ENCODE measurements around the gene PRKAR2B.
"Not testable (repeated sequence)": the region's sequence is repeated elsewhere in the genome, so short reads cannot be mapped to it uniquely, and the experiment has no call there.

The PRKAR2B gene

DNA sequence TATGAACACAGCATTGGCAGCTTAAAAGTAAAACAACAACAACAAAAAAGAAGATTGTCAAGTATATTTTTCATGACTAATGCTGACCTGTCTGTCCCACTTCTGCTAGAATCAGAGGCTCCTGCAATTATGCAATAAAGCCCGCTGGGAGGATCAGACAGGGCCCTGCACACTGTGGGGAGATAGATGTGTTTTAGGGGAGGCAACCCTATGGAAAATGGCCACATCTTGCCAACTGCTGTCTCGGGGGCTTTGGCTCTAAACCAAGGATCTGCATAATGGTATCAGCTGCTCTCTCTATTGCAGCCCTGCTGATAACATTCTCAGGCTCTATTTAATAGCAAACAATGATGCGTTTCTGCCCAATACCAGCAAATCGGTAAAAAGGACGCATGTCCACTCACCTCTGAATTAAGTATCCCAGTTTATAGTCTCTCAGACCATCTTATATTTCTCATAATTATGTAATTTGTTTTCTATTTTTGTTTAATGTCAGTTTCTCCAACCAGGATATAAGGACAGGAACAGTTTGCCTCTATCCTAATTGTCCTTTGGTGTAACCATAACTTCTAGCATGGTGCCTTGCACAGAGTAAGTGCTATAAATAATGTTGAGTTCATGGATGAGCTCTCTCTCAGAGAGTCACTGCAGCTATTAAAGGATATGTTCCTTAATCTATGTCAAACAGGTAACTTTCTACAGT, 15.3 kb upstream of the PRKAR2B start:
- no peak for DNase-seq

DNA sequence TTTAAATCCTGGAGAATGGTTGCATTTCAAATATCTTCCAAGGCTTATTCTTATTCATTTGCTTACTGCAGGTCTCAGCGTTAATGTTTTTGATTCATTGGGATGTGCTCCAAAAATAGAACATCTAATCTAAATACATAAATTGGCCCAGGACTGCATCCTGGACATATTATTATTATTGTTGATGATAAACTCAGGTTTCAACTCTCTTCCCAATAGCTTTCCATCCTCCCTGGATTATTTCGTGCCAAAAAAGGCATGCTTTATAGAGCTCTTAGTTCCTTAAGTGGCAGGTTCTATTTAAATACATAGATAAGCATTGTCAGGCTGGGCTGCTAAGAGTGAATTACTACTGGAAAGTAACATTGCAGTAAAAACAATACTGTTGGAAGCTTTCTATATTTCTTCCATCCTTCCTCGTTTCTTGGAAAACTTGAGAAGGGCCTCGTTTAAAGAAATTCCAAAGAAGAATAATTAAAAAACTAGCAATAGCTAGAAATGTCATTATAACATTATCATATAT, 14.7 kb upstream of the PRKAR2B start:
- no peak for DNase-seq

DNA sequence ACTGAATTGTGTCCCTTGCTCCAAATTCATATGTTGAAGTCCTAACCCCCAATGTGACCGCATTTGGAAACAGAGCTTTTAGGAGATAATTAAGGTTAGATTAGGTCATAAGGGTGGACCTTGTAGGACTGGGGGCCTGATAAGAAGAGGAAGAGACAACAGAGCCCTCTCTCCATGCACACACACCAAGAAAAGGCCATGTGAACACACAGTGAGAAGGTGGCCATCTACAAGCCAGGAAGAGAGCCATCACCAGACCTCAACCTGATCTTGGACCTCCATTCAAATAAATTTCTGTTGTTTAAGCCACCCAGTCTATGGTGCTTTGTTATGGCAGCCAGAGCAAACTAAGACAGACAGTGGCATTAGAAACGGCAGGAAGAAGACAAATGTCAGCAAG, 12.5 kb upstream of the PRKAR2B start:
- no peak for DNase-seq

DNA sequence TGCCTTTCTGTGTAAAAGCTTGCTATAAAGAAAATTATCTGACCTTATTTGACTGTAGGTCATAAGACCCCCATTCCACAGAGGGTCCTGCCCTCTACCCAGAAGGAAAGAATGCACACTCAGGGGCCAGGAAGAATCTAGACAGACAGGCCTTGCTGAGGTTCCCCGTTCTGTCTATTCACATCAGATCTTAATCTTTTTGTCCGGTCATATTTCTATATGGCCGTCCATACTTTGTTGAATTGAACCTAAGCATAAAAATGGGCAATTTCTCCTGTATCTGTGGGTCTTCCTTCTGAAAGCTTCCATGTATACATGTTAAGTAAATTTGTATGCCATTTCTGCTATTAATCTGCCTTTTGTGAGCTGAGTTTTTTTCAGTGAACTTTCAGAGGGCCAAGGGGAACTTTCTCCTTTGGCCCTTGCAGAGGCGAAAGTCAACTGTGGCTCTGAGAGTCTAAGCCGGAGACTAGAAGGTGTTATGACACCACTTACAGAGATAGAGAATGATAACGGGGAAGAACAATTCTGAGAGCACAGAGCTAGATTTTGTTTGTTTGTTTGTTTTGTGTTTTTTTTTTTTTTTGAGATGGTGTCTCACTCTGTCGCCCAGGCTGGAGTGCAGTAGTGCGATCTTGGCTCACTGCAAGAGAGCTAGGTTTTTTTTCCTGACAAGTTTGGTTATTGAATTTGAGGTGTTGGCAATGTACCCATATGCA, 11.6 kb upstream of the PRKAR2B start:
- no peak for DNase-seq

DNA sequence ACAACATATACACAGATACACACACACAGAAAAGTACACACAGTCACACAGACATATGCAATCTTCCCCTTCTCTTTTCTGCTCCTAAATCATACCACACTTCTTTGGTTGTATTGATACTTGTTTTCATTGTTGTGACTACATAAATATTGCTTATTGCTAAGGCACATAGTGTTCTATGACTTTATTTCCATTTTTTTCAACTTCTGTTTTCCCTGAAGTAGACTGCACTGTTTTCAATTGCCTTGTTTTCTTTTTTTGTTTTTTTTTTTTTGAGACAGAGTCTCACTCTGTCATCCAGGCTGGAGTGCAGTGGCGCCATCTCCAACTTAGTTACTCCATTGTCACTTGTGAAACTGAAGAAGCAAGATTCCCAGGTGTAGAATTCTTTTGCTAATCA, 10.0 kb upstream of the PRKAR2B start:
- DNase-seq, result no peak

DNA sequence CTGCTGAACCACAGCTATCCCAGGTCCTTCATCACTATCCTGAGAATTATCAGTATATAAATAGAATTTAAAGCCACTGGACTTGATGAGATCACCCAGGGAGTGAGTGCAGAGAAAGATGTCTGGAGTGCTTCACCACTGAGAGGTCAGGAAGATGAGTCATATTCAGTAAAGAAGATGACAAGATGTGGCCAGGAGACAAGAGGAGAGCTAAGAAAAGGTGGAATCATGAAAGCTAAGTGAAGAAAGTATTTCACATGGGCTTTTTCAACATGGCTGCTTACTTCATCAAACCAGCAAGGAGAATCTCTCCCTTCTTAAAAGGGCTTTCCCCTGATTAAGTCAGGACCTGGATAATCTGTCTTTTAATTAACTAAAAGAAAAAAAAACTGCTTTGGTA, 9.1 kb upstream of the PRKAR2B start:
- DNase-seq, result no peak

DNA sequence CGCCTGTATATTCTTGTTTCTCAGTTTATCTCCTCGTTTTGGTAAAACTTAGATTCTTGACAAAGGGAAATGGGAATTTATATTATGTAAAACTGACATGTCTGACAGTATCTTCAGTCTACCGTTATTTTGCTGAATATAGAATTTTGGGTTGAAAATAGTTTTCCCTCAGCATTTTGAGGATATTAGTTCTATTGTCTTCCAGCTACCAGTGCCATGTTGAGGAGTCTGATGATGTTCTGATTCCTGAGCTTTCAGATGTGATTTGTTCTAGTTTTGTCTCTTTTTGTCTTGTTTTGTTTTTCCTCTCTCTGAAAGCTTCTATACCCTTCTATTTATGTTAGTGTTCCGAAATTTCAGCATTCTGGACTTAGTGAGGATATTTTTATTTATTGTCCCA, 8.0 kb upstream of the PRKAR2B start:
- DNase-seq, result no peak

DNA sequence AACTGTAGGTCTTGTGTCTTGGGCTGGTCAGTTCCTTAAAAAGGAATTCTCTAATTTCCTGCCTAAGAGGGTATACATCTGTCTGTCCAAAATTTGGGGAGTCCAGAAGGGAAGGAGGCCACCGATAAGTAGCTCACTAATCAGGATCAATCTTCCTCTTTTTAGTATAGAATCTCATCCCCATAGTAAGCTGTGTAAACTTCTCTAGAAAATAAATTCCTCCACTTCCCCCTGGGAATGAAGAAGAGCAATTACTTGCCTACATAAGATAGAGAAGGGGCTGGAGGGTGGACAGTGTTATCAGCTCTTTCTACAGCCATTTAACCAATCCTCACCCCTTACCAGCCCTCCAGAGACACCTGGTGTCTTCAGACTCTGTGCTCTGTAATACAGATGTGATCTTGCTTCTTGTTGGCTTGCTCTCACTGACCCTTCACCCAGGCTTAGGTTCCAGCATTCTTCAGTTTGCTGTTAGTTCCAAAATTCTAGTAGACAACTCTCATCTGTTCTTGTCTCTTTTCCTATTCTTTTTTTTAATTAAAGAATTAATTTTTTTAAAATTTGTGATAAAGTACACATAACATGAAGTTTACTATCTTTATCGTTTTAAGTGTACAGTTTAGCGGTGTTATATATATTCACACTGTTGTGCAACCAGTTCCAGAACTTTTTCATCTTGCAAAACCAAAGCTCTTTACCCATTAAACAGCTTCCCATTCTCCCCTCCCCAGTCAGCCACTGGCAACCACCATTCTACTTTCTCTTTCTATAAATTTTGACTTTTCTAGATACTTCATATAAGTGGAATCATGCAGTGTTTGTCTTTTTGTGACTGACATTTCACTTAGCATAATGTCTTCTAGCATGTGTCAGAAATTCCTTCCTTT, 6.5 kb upstream of the PRKAR2B start:
- no peak for DNase-seq

DNA sequence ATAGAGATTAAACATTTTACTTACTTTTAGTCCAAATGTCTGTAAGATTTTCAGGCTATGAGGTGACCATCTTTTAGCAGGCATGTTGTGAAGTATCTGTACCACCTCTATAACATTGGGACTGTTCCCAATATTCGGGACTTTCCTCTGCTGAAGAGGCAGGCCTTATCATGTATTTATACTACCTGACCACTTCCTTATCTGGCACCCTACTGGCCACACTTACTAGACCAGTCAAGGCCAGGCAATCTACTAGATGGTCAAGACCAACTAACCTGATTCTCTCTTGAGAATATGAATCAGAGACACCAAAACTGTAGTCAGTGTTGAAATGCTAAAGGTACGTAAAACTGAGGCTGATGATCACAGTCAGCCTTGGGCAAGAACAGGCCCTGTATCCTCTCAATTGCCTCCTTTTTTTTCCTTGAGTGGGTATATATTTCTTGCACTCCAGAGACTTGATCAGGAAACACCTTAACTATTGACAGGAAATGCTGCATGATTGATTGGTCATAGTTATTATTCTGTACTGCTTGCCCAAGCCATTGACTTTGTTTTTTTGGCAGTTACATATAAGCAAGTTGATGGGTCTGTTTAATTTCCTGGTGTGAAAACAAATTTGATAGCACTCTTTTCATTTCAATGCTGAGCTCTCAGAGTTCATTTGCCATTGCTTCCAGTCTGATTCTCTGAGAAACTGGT, 5.2 kb upstream of the PRKAR2B start:
- DNase-seq, result no peak

DNA sequence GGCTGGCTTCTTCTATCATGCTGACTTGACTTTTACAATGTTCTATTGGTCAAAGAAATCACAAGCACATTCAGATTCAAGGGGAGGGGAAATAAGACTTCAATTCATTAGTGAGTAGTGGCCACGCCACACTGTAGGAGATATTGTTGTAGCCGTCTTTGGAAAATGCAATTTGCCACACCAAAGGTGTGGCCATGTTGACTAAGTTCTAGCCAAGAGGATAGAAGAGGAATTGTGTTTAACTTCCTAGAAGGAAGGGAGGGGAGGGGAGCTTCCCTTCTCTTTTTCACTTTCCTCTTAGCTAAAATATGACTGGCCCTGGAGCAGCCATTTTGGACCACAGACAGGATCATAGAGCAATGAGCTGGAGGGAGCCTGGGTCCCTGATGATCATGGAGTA, 3.4 kb upstream of the PRKAR2B start:
- DNase-seq, result no peak

DNA sequence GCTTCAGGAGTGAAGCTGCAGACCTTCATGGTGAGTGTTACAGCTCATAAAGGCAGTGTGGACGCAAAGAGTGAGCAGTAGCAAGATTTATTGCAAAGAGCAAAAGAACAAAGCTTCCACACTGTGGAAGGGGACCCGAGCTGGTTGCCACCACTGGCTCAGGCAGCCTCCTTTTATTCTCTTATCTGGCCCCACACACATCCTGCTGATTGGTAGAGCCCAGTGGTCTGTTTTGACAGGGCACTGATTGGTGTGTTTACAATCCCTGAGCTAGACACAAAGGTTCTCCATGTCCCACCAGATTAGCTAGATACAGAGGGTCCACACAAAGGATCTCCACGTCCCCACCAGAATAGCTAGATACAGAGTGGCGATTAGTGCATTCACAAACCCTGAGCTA, 2.7 kb upstream of the PRKAR2B start:
- DNase-seq, result not testable (repeated sequence)

DNA sequence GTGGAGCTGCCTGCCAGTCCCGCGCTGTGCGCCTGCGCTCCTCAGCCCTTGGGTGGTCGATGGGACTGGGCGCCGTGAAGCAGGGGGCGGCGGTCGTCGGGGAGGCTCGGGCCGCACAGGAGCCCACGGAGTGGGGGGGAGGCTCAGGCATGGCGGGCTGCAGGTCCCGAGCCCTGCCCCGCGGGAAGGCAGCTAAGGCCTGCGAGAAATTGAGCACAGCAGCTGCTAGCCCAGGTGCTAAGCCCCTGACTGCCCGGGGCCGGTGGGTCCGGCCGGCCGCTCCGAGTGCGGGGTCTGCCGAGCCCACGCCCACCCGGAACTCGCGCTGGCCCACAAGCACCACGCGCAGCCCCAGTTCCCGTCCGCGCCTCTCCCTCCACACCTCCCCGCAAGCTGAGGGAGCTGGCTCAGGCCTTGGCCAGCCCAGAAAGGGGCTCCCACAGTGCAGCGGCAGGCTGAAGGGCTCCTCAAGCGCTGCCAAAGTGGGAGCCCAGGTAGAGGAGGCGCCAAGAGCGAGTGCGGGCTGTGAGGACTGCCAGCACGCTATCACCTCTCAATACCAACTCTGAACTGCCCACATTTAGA, 2.1 kb upstream of the PRKAR2B start:
- not testable (repeated sequence) for DNase-seq

DNA sequence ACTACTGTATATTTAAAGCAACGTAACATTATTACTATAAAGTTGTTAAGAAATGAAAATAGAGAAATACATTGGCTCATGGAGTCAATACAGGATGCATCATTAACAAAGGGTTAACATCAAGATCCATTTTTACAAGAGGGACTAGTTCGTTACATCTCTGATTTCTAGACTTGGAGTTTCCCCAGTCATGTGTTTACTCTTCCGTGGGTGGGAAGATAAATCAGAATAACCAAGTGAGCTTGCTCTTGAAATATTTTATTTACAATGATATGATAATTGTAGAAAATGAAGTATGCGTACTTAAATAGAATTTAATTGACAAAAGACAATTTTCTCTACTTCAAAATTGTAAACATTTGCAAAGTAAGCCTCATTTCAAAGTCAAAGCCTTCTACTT, 1.0 kb upstream of the PRKAR2B start:
- DNase-seq, result no peak

DNA sequence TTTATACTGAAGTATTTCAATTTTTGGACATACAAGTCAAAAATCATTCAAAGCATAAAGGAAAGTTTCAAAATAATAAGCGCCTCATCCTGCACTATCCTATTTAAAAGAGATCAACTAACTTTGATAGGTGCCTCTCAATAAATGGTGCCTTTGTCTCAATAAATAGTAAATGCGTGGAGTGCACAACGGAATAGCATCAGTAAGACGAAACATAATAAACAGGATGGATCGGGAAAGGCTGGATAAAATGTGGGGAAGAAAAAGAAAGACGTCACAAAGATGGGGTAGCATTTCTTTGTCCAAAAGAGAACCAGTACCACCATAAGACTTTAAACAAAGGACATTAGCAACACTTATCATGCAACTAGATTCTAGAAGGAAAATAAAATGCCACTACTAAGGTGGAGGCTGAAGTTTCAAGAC, 571 bp upstream of the PRKAR2B start:
- DNase-seq, result no peak

DNA sequence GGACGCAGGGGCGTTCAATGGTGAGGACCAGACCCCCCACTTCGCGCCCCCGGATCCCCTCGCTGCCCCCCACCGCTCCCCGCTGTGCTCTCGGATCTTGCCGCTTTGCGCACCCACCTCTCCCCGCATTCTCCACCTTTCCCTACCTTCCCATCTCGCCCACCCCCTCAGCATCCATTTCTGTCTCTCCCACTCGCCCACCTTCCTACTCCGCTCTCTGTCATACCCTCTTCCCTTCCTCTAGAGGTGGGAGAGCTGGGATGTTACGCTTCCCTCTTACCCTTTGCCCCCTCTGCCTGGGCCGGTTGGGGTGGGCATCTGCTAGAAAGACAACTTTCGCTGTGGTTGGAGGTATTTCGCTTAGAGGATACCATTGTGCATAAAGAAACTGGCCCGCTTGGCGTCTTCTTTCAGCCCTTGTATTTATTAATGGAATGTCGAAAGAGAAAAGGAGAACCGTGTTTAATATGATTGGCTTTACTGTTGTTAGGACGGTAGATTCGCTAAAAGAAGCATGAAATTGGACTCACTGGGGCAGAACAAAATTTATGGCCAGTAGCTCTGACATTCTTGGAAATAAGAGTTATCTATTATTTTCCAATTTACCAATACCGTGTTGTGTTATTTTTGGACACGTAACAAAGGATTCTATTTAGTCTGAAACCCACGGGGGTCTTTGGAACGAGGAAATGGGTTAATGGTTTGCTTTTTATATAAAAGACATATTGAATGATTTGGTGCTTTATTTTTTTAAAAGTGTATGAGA, 873 bp downstream of the PRKAR2B start:
- DNase-seq, result no peak

DNA sequence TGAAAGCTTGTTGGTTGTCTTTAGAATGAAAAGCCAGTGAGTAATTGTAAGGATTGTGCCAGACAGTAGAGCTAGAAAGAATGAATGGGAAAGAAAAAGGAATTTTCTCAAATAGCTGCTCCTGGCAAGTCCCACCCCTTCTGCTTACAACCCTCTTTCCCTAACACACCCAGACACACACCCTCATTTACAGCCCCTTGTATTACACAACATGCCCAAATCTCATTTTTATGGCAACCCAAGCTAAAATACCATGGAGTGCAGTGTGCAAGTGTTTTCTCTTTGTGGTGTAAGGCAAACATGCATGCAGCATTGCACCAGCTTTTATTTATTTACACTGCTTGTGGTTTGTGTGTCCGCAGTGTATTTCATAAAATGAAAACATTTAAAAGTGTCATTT, 1.5 kb downstream of the PRKAR2B start:
- DNase-seq, result no peak

DNA sequence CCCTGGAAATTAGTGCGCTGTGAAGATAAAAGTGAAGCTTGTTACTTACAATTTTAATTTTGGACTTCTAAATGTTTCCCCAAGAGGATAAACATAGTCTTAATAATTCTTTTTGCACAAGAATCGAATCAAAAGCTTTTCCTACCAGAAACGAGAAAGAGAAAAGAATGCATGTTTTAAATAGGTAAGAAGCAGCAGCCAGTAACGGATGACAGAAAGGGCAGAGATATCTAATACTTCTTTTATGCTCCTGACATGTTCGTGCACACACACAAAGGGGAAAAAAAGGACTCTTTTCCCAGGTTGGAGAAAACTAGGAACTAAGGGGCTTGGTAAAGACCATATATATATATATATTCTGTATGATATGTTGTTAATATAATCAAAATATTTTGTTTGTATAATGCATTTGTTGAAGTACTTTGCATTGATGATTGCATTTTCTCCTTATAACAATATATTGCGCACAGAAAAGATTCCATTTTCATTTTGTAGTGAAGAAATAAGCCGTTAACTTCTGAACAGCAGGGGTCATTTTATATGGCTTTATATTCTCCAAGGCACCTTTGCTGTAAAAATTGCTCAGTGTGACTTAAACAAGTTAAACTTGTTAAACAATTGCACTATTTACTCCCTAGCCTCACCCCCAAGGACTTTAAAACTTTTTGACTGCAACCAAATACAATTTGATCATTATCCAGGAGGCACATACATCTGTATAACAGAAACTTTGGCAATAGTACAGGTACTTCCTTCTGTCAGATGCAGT, 2.2 kb downstream of the PRKAR2B start:
- no peak for DNase-seq

DNA sequence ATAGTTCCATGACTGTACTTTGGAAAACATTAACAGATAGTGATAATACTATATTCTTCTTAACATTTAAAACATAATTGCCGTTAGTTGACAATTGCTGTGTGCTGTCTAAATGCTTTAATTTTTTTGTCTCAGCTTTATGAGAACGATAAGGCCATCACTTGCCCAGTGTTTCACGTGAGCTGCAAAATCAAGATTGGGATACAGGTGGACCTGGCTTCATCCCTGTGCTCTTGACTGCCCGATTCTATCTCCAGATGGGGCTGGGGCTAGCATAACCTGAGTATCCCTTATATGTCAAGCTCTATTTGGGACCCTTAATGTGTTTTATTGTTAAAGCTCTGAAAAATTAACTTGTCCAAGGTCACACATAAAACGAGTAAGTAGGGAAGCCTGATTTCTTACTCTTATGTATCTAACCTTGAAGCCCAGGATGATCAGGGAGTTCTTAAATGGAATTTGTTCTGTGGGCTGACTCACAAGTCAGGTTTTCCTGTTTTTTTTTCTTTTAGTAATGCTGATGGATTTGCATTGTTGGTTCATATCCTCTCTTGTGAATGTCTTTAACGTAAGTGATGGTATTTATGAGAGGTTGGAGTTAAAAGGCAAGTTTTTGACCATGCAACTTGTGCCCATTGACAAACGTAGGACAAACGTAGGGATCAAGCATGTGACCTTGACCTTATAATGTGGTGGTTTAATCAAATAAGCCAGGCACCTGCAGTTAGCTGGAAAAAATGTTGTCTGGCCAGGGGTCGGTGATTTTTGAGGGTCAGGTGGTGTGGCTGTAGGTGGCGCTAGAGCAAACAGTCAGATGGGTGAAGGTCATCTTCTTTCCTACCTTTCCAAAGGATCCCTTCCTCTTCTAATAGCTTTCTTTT, 3.6 kb downstream of the PRKAR2B start:
- DNase-seq, result no peak

DNA sequence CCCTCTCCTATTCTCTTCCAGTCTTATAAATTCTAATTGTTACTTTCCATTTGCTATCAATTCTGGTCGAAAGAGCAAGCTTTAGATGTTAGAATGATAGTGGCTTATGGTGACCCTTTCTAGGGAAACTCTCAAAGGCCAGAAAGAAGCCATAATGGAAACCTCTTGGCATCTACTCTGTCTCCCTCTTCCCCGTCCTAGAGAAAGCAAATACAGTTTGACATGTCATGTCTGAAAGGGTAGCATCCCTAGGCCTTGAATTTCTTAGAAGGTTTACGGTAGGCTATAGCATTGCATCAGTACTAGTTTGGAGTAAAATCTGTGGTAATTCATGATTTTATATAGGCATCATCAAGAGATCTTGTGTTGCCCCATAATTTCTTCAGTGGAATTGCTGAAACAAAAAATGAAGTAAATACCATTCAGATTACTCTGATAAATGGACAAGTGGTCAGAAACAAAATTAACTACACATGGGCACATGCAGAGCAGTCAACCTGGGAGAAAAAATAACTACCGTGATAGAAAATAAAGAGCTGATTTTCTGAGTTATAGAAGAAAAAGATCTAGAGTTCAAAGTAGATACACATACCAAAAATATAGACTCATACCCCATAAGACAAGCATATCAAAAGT, 4.4 kb downstream of the PRKAR2B start:
- no peak for DNase-seq

All from NCI-H1694 (cell line).